ENCODE results near the gene HBQ1.

DNA sequence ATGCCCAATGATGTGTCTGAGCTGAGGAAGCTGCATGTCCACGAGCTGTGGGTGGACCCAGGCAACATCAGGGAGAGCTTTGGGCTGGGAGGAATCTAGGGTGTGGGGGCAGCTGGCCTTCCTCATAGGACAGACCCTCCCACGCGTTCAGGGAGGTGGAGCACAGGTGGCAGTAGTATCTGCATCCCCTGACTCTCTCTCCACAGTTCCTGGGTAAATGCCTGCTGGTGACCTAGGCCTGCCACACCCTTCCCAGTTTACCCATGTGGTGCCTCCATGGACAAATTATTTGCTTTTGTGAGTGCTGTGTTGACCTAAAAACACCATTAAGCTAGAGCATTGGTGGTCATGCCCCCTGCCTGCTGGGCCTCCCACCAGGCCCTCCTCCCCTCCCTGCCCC, 11.2 kb upstream of the HBQ1 start:
- TF ChIP-seq, protein P1, sequence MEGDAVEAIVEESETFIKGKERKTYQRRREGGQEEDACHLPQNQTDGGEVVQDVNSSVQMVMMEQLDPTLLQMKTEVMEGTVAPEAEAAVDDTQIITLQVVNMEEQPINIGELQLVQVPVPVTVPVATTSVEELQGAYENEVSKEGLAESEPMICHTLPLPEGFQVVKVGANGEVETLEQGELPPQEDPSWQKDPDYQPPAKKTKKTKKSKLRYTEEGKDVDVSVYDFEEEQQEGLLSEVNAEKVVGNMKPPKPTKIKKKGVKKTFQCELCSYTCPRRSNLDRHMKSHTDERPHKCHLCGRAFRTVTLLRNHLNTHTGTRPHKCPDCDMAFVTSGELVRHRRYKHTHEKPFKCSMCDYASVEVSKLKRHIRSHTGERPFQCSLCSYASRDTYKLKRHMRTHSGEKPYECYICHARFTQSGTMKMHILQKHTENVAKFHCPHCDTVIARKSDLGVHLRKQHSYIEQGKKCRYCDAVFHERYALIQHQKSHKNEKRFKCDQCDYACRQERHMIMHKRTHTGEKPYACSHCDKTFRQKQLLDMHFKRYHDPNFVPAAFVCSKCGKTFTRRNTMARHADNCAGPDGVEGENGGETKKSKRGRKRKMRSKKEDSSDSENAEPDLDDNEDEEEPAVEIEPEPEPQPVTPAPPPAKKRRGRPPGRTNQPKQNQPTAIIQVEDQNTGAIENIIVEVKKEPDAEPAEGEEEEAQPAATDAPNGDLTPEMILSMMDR (IDR thresholded peaks at IDR 0.05; ENCODE audit: borderline replicate concordance, extremely low read depth, low read length, poor library complexity, severe bottlenecking), result no peak
- no peak for TF ChIP-seq EZH2 (IDR thresholded peaks at IDR 0.05; ENCODE audit: borderline replicate concordance, low read depth, low read length, severe bottlenecking)
